ENCODE results near the gene GREB1. TPM values are rescaled to one million over a fixed set of nuclear protein-coding genes. Genes with fewer than 3 reads are reported as not detected.

Gene GREB1
- total RNA-seq, 4 donors from 2014 or later: 3.1 to 8.8 (median 6.5) TPM

GRCh38 chr2:11685906-11686470 lies 152.1 kb downstream of the GREB1 start:
- TF ChIP-seq EP300 (IDR thresholded peaks at IDR 0.05): no peak
- Histone ChIP-seq H3K36me3 (no peaks in the 10 kb centered on the region), H3K4me3 (no peak overlapping the region), H3K4me1 (peaks cover 4 to 23% (median 5%) of the 10 kb centered on the region in 3 donors), H3K9me3 (no peaks in the 10 kb centered on the region), H3K27me3 (peaks cover 23% of the 10 kb centered on the region), H3K27ac (no peak overlapping the region)
- WGBS, 2 donors (ENCODE audit: low coverage in 1 of 2): 100% methylated on average over 2 of the region's 10 CpGs; no CpG with 5 or more reads in 1 of the 2 donors
- no peak for ATAC-seq

GRCh38 chr2:11687736-11688135 lies 153.9 kb downstream of the GREB1 start:
- Histone ChIP-seq H3K4me1 (peaks cover 4 to 26% (median 5%) of the 10 kb centered on the region in 3 donors), H3K27me3 (peaks cover 23% of the 10 kb centered on the region), H3K4me3 (no peak overlapping the region), H3K27ac (peak overlapping the region in 3 of 4 donors; percentile 18 to 70 (median 61)), H3K36me3 (no peaks in the 10 kb centered on the region), H3K9me3 (no peaks in the 10 kb centered on the region)
- WGBS, 2 donors (ENCODE audit: low coverage in 1 of 2): 45% methylated on average over 5 of the region's 9 CpGs; no CpG with 5 or more reads in 1 of the 2 donors
- peak; percentile 1 for ATAC-seq
- TF ChIP-seq EP300 (IDR thresholded peaks at IDR 0.05) (no peak), POLR2AphosphoS5 (IDR thresholded peaks at IDR 0.05) (no peak), POLR2A (IDR thresholded peaks at IDR 0.05) (no peak)
- TF ChIP-seq, protein P1, sequence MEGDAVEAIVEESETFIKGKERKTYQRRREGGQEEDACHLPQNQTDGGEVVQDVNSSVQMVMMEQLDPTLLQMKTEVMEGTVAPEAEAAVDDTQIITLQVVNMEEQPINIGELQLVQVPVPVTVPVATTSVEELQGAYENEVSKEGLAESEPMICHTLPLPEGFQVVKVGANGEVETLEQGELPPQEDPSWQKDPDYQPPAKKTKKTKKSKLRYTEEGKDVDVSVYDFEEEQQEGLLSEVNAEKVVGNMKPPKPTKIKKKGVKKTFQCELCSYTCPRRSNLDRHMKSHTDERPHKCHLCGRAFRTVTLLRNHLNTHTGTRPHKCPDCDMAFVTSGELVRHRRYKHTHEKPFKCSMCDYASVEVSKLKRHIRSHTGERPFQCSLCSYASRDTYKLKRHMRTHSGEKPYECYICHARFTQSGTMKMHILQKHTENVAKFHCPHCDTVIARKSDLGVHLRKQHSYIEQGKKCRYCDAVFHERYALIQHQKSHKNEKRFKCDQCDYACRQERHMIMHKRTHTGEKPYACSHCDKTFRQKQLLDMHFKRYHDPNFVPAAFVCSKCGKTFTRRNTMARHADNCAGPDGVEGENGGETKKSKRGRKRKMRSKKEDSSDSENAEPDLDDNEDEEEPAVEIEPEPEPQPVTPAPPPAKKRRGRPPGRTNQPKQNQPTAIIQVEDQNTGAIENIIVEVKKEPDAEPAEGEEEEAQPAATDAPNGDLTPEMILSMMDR (IDR thresholded peaks at IDR 0.05): no peak

- peak; percentile 84 for ATAC-seq
- WGBS, 2 donors (ENCODE audit: low coverage in 1 of 2): 11 to 34% methylated on average over 6 to 18 of the region's 23 CpGs
- H3K4me3 ChIP-seq: peak overlapping the region; percentile 6 to 32
- H3K9me3 ChIP-seq: no peaks in the 10 kb centered on the region
- H3K27me3 ChIP-seq: peaks cover 19% of the 10 kb centered on the region
- H3K4me1 ChIP-seq: peaks cover 4 to 33% (median 5%) of the 10 kb centered on the region in 3 donors
- TF ChIP-seq, protein P1 (IDR thresholded peaks at IDR 0.05): peak; percentile 3 to 89 (median 74)
- TF ChIP-seq POLR2A (IDR thresholded peaks at IDR 0.05): no peak
- peak; percentile 17 for TF ChIP-seq POLR2AphosphoS5 (IDR thresholded peaks at IDR 0.05)
- no peaks in the 10 kb centered on the region for H3K36me3 ChIP-seq
- peak overlapping the region; percentile 15 to 70 (median 55) for H3K27ac ChIP-seq
Observed at GRCh38 chr2:11688222-11689069, 154.6 kb downstream of the GREB1 start.

- TF ChIP-seq, protein P1 (IDR thresholded peaks at IDR 0.05): no peak
- TF ChIP-seq POLR2AphosphoS5 (IDR thresholded peaks at IDR 0.05) (no peak), POLR2A (IDR thresholded peaks at IDR 0.05) (no peak), EP300 (IDR thresholded peaks at IDR 0.05) (no peak)
- no peak for ATAC-seq
- no peaks in the 10 kb centered on the region for H3K36me3 ChIP-seq
- no peaks in the 10 kb centered on the region for H3K9me3 ChIP-seq
- H3K4me1 ChIP-seq: peaks cover 4 to 34% (median 5%) of the 10 kb centered on the region in 3 donors
- no peak overlapping the region for H3K4me3 ChIP-seq
- no peak overlapping the region for H3K27ac ChIP-seq
- WGBS, 2 donors (ENCODE audit: low coverage in 1 of 2): 75 to 85% methylated on average over 1 to 4 of the region's 5 CpGs
- H3K27me3 ChIP-seq: no peaks in the 10 kb centered on the region
Observed at GRCh38 chr2:11691076-11691660, 157.3 kb downstream of the GREB1 start.

Small RNA genes lying within 50 kb of the gene (small RNA-seq; reads per million reads assigned to genes)
- gene MIR4429: 0 to 0.26 (median 0.04) reads per million in 4 donors
- gene RN7SL674P: 0 reads per million in 4 donors
- 0 reads per million in 4 donors for gene RNA5SP84
- gene RNU2-13P: 0 reads per million in 4 donors

Other genes starting within 250 kb of the GREB1 start
- gene ROCK2, start 189.4 kb upstream of the GREB1 start, total RNA-seq: 100 to 1,000 TPM; 102 to 130 (median 113) TPM
- gene E2F6, start 67.9 kb upstream of the GREB1 start, total RNA-seq: 10 to 100 TPM; 15.6 to 20.1 (median 19.6) TPM
- not detected for gene NTSR2, start 136.2 kb downstream of the GREB1 start, total RNA-seq
- gene LPIN1, start 212.6 kb downstream of the GREB1 start, total RNA-seq: 10 to 100 TPM; 47.3 to 70.1 (median 50.0) TPM

All from gastroesophageal sphincter (tissue), 4 donors.